OCI-LY1 (cell line): Measurements from ENCODE around the gene PPP2R5C.

Experiments used
- H2AFZ ChIP-seq: fragments of 200-600 bp; sonication (generic), shearing (Covaris generic); 2 replicates; pipeline ENCODE4 v1.6.0; 2014; ENCODE audit warnings: antibody characterized with exemption, mild to moderate bottlenecking, low read length
- H3F3A ChIP-seq: fragments of 200-600 bp; sonication (generic), shearing (Covaris generic); 2 replicates; pipeline ENCODE4 v1.6.0; 2014; ENCODE audit warnings: mild to moderate bottlenecking, antibody characterized with exemption, low read length, moderate library complexity; ENCODE audit not compliant: insufficient read depth
- H3K27ac ChIP-seq: fragments of 200-600 bp; sonication (generic); 2 replicates; pipeline ENCODE4 v1.5.1; 2014; ENCODE audit warnings: low read length, mixed run types, mild to moderate bottlenecking, low read depth; ENCODE audit not compliant: poor library complexity, severe bottlenecking
- H3K27me3 ChIP-seq: fragments of 200-600 bp; sonication (generic); 2 replicates; pipeline ENCODE4 v1.6.0; 2014; ENCODE audit warnings: antibody characterized with exemption, mild to moderate bottlenecking, low read length, moderate library complexity; ENCODE audit not compliant: insufficient read depth
- H3K36me3 ChIP-seq: fragments of 200-600 bp; sonication (generic); 2 replicates; pipeline ENCODE4 v1.6.1; 2014; ENCODE audit warnings: mild to moderate bottlenecking, antibody characterized with exemption, low read length, moderate library complexity, mixed read lengths; ENCODE audit not compliant: insufficient read depth
- H3K4me1 ChIP-seq: fragments of 200-600 bp; sonication (generic); 2 replicates; pipeline ENCODE4 v1.5.1; 2014; ENCODE audit warnings: mild to moderate bottlenecking, low read length, moderate library complexity; ENCODE audit not compliant: insufficient read depth, severe bottlenecking
- H3K4me2 ChIP-seq: fragments of 200-600 bp; sonication (generic), shearing (Covaris generic); 2 replicates; pipeline ENCODE4 v1.6.1; 2014; ENCODE audit warnings: low read length
- H3K4me3 ChIP-seq: fragments of 200-600 bp; sonication (generic); 2 replicates; pipeline ENCODE4 v1.5.1; 2014; ENCODE audit warnings: low read length, low read depth, mild to moderate bottlenecking, mixed read lengths; ENCODE audit not compliant: poor library complexity, severe bottlenecking
- H3K79me2 ChIP-seq: fragments of 200-600 bp; shearing (Covaris generic); 2 replicates; pipeline ENCODE4 v1.6.1; 2016; ENCODE audit warnings: mixed run types, low read length, mixed read lengths; ENCODE audit not compliant: insufficient read depth
- H3K9ac ChIP-seq: fragments of 200-600 bp; sonication (generic), shearing (Covaris generic); 2 replicates; pipeline ENCODE4 v1.6.1; 2014; ENCODE audit warnings: mild to moderate bottlenecking, low read length, mixed read lengths
- H3K9me2 ChIP-seq: fragments of 200-600 bp; sonication (generic), shearing (Covaris generic); 2 replicates; pipeline ENCODE4 v1.6.1; 2014; ENCODE audit warnings: low read depth, mild to moderate bottlenecking, low read length, mixed read lengths
- H3K9me3 ChIP-seq: fragments of 200-600 bp; shearing (Covaris generic); 2 replicates; pipeline ENCODE4 v1.6.1; 2014; ENCODE audit warnings: low read length, mixed read lengths
- H4K20me1 ChIP-seq: fragments of 200-600 bp; sonication (generic), shearing (Covaris generic); 2 replicates; pipeline ENCODE4 v1.6.0; 2016; ENCODE audit warnings: mild to moderate bottlenecking, low read length; ENCODE audit not compliant: insufficient read depth
- EZH2 ChIP-seq: fragments of 200-600 bp; sonication (generic), shearing (Covaris generic); IDR thresholded peaks from 2 replicates; pipeline ENCODE4 v1.8.0; 2017; ENCODE audit warnings: borderline replicate concordance, mixed run types, mild to moderate bottlenecking, antibody characterized with exemption, low read length, moderate library complexity, mixed read lengths
- TF ChIP-seq, protein P1 (sequence below): fragments of 200-600 bp; sonication (generic), shearing (Covaris generic); IDR thresholded peaks from 2 replicates; pipeline ENCODE4 v1.5.1; 2017; ENCODE audit warnings: mild to moderate bottlenecking, antibody characterized with exemption, low read length, moderate library complexity, mixed read lengths

PPP2R5C gene

DNA sequence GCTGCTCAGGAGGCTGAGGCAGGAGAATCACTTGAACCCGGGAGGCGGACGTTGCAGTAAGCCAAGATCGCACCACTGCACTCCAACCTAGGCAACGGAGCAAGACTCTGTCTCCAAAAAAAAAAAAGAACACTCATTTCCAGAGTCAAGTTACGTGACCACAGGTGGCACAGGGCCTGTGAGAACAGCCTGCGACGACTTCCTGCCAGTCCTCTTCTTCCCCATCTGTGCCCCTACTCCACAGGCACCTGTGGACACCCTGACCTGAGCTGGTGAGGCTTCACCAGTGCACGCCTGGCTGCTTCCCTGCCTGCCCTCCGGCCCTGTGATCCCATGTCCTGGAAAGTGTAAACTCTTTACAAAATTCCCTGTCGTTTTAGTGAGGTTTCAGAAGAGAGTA, 77.7 kb downstream of the PPP2R5C start:
- peak overlapping the region; percentile 16 for H3K4me3 ChIP-seq
- H3K36me3 ChIP-seq: no peaks in the 10 kb centered on the region
- peak overlapping the region; percentile 91 for H3K27ac ChIP-seq
- no peaks in the 10 kb centered on the region for H3K27me3 ChIP-seq
- no peak overlapping the region for H2AFZ ChIP-seq
- no peaks in the 10 kb centered on the region for H3K9me2 ChIP-seq
- peaks cover 34% of the 10 kb centered on the region for H3K79me2 ChIP-seq
- peak overlapping the region; percentile 46 for H3K4me2 ChIP-seq
- H3F3A ChIP-seq: peaks cover 5% of the 10 kb centered on the region; the same call in 1 of the 2 replicates
- no peaks in the 10 kb centered on the region for H4K20me1 ChIP-seq
- H3K9me3 ChIP-seq: no peaks in the 10 kb centered on the region
- H3K4me1 ChIP-seq: peaks cover 99% of the 10 kb centered on the region
- TF ChIP-seq, protein P1, sequence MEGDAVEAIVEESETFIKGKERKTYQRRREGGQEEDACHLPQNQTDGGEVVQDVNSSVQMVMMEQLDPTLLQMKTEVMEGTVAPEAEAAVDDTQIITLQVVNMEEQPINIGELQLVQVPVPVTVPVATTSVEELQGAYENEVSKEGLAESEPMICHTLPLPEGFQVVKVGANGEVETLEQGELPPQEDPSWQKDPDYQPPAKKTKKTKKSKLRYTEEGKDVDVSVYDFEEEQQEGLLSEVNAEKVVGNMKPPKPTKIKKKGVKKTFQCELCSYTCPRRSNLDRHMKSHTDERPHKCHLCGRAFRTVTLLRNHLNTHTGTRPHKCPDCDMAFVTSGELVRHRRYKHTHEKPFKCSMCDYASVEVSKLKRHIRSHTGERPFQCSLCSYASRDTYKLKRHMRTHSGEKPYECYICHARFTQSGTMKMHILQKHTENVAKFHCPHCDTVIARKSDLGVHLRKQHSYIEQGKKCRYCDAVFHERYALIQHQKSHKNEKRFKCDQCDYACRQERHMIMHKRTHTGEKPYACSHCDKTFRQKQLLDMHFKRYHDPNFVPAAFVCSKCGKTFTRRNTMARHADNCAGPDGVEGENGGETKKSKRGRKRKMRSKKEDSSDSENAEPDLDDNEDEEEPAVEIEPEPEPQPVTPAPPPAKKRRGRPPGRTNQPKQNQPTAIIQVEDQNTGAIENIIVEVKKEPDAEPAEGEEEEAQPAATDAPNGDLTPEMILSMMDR: no peak
- no peak for TF ChIP-seq EZH2
- peak overlapping the region; percentile 27; the same call in 1 of the 2 replicates for H3K9ac ChIP-seq

DNA sequence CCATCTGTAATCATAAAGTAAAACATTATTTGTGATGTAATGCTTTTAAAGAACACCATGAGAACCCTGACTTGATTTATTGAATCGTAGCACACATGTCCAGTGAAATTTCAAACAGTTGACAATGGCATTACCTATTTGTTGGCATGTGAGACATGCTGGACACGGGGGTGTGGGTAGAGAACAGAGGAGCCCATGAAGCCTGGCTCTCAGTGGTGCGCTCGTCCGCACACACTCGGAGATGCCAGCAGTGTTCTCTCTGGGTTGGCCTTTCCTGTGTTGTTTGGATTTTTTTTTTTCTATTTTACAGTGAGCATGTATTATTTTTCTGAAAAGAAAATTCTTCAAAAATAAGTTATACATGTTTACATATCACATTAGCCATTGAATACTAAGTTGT, 78.2 kb downstream of the PPP2R5C start:
- H3K4me1 ChIP-seq: peaks cover 99% of the 10 kb centered on the region
- peak overlapping the region; percentile 46 for H3K4me2 ChIP-seq

DNA sequence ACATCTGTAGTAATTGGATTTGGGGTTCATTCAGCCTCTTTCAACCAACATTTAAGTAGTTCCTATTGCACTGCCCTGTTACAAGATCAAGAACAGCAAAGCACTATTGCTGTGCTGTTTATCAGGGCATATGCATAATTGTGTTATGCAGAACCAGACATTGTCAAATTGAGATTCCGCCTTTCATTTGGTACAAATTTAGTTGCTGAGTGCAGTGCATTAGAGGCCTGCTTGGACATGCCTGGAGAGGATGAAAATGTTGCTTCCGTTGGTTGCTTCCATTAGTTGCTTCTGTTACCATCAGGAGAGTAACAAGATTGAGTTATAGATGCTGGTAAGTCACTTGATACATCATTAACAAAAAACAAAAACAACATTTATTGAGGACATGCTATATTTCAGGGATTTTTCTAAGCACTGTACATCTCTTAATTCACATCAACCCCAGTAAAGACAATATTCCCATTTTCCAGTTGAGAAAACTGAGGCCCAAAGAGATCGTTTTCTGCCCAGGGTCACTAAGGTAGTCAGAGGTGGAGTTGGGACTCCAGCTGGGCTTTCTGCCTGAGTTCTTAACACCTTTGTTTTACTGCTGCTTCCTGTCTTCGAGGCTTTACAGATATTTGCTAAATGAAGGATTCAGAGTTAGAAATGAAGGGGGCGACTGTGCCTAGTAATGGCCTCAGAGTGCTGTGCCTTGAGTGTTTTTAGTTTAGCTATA, 79.3 kb downstream of the PPP2R5C start:
- H3K4me3 ChIP-seq: peak overlapping the region; percentile 40
- peaks cover 99% of the 10 kb centered on the region for H3K4me1 ChIP-seq
- H3K9me3 ChIP-seq: no peaks in the 10 kb centered on the region
- no peaks in the 10 kb centered on the region for H3K27me3 ChIP-seq
- H3K9me2 ChIP-seq: no peaks in the 10 kb centered on the region
- peaks cover 5% of the 10 kb centered on the region; the same call in 1 of the 2 replicates for H3F3A ChIP-seq
- peak overlapping the region; percentile 59 for H3K4me2 ChIP-seq
- no peaks in the 10 kb centered on the region; the same call in 1 of the 2 replicates for H3K36me3 ChIP-seq
- peaks cover 24% of the 10 kb centered on the region for H3K79me2 ChIP-seq
- H3K27ac ChIP-seq: peak overlapping the region; percentile 91
- H2AFZ ChIP-seq: no peak overlapping the region
- H4K20me1 ChIP-seq: no peaks in the 10 kb centered on the region
- peak overlapping the region; percentile 53; the same call in 1 of the 2 replicates for H3K9ac ChIP-seq
- no peak for TF ChIP-seq EZH2
- TF ChIP-seq, protein P1: no peak

More for the DNA sequence above, 78.2 kb downstream of the PPP2R5C start:
- Histone ChIP-seq H3K36me3 (no peaks in the 10 kb centered on the region; the same call in 1 of the 2 replicates), H3K4me3 (peak overlapping the region; percentile 16), H3K9ac (peak overlapping the region; percentile 27; the same call in 1 of the 2 replicates), H4K20me1 (no peaks in the 10 kb centered on the region), H3K27ac (peak overlapping the region; percentile 91), H3K79me2 (peaks cover 31% of the 10 kb centered on the region), H2AFZ (no peak overlapping the region), H3K9me2 (no peaks in the 10 kb centered on the region), H3F3A (peaks cover 5% of the 10 kb centered on the region; the same call in 1 of the 2 replicates), H3K27me3 (no peaks in the 10 kb centered on the region), H3K9me3 (no peaks in the 10 kb centered on the region)
- no peak for TF ChIP-seq EZH2
- TF ChIP-seq, protein P1: no peak
